Measurements from ENCODE around the gene TEX48.

TEX48 gene

DNA sequence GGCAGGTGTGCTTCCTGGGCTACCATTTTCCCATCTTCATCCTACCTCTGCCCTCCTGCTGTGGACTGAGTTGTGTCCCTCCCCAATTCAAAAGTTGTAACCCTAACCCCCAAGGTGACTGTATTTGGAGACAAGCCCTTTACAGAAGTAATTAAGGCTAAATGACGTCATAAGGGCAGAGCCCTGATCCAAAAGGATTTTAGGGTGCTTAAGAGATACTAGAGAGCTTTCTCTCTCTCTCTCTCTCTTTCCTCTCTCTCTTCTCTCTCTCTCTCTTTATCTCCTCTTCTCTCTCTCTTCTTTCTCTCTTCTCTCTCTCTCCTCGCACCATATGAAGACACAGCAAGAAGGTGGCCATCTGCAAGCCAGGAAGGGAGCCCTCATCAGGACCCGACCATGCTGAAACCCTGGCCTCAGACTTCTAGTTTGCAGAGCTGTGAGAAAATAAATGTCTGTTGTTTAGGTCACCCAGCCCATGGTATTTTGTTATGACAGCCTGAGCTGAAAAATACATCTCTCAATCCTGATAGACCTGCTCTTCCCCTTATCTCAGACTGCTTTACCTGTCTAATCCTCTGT is 36.0 kb upstream of the TEX48 start:
- TF ChIP-seq JUND (IDR thresholded peaks at IDR 0.05; ENCODE audit: low read depth) = no peak
- in situ Hi-C loops (cut with HindIII; ENCODE audit: low pct_unique_long_range_greater_than_20kb, low sequenced_read_pairs) = no loop called here
- DNase-seq (ENCODE audit: low read depth in 1 of 2, low spot score in 1 of 2) = no peak

DNA sequence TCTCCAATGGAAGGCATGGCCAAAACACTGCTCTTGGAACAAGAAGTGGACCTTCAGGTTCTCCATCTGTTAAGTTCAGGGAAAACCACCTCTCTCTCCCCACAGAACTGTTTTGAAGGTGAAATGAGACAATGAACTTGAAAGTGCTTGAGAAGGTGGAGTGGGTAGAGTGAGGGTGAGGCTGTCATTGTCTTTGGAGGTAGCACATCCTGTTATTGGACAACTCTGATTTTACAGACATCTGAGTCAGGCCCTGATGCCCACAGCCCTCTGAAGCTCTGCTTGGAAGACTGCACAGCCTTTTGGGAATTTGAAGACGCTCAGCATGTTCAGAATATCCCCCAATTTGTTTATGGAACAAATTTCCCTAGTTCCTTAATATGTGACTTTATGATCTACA is 27.6 kb upstream of the TEX48 start:
- in situ Hi-C loops (cut with HindIII; ENCODE audit: low pct_unique_long_range_greater_than_20kb, low sequenced_read_pairs) = no loop called here
- TF ChIP-seq JUND (IDR thresholded peaks at IDR 0.05; ENCODE audit: low read depth) = no peak
- DNase-seq (ENCODE audit: low read depth in 1 of 2, low spot score in 1 of 2) = peak in 1 of 2 experiments; percentile 26

DNA sequence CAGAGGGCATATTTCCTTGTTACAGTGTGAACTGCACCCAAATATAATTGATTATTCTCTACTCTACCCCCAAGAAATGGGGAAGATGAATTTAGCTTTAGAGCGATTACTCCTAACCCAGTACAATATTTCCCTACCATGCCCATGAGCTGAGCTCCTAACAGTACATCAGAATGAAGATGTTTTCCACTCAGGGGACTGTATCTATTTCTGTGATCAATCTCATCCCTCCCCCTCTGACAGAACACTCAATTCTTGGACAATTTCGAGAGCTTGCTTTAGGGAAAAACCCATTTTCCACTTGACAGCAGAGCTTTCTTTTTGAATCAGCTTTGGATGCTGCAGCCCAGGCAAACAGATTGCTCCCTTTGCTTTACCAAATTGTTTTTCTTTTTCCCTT is 24.7 kb upstream of the TEX48 start:
- no peak for DNase-seq (ENCODE audit: low read depth in 1 of 2, low spot score in 1 of 2)
- TF ChIP-seq JUND (IDR thresholded peaks at IDR 0.05; ENCODE audit: low read depth) = no peak
- in situ Hi-C loops (cut with HindIII; ENCODE audit: low pct_unique_long_range_greater_than_20kb, low sequenced_read_pairs) = no loop called here

DNA sequence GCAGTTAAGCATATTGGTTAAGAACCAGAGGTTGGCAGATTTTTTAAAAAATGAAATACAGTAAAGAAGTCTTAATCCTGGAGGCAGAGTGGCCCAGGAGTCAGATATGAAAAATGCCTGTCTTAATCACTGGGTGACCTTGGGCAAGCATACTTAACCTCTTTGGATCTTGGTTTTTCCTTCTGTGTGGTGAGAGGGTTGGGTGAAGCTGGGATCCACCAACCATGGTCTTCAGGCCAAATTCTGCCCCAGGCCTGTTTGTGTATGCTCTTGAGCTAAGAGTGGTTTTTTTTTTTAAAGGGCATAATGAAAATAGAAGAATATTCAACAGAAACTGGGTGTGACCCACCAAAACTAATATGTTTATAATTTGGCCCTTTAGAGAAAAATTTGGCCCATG is 20.0 kb upstream of the TEX48 start:
- DNase-seq (ENCODE audit: low read depth in 1 of 2, low spot score in 1 of 2) = no peak
- in situ Hi-C loops (cut with HindIII; ENCODE audit: low pct_unique_long_range_greater_than_20kb, low sequenced_read_pairs) = no loop called here
- no peak for TF ChIP-seq JUND (IDR thresholded peaks at IDR 0.05; ENCODE audit: low read depth)

DNA sequence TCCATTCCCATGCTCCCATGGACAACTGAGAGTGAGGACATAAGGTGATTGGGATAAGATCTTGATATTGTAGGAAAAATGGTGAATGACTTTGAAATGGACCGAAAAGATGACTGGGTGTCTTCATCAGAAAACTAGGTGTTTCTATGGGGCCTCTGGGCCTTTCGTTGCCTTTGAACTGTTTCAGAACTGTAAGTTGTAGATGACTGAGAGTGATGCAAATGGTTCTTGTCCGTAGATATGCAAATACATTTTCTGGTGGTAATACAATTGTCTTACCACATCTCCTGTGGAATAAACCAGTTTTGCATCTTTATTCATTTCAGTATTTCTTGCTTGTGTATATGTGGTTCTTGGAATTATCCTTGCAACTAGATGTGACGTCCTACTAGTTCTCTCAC is 16.0 kb upstream of the TEX48 start:
- no peak for TF ChIP-seq JUND (IDR thresholded peaks at IDR 0.05; ENCODE audit: low read depth)
- in situ Hi-C loops (cut with HindIII; ENCODE audit: low pct_unique_long_range_greater_than_20kb, low sequenced_read_pairs) = no loop called here
- no peak for DNase-seq (ENCODE audit: low read depth in 1 of 2, low spot score in 1 of 2)

DNA sequence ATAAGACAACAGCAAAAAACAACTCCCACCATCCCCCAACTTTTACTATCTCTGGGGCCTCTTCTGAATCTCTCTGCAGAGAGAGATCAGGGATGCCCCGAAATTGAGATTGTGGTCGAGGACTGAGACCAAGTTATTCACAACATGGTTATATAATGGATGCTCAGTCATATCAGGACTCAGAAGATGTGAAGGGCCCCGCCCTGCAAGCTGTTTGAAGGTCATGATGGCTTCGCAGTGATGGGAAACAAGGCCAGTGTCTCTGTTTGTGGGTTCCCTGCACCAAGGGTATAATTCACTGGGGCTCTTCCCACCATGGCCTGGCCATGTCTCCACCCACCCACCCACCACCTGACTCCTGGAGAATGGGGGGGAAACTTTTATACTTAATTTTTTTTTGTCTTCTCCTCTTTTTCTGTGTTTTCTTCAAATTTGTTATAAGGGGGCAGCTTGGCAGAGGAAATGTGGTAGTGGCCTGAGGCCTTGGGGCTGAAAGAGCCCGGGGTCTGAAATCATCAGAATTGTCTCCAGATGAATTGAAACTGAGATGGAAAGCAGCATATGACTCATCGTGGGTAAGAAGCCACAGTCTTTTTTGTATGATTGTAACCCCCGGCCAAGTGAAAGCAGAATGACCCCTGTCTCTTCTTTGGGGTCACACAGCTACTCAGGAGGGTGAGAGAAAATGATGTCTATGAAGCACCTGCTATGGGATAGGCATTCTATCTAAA is 15.0 kb upstream of the TEX48 start:
- TF ChIP-seq JUND (IDR thresholded peaks at IDR 0.05; ENCODE audit: low read depth) = no peak
- DNase-seq (ENCODE audit: low read depth in 1 of 2, low spot score in 1 of 2) = no peak
- in situ Hi-C loops (cut with HindIII; ENCODE audit: low pct_unique_long_range_greater_than_20kb, low sequenced_read_pairs) = no loop called here

DNA sequence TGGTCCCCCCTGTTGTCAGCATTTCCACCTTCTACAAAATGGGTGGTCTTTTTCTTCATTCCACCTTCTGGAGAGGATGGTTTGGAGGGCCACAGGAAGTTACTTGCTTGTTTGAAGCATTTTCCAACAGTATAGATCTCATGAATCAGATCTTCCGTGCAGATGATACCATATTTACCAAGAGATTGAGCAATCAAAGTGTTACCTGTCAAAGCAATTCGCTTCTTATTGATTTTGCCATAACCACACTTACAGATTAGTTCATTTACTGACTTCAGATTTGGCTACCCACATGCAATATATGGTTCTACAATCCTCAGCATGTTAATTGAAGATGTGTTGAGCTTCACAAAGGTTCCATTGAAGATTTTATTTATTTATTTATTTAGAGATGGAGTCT is 14.0 kb upstream of the TEX48 start:
- no peak for TF ChIP-seq JUND (IDR thresholded peaks at IDR 0.05; ENCODE audit: low read depth)
- in situ Hi-C loops (cut with HindIII; ENCODE audit: low pct_unique_long_range_greater_than_20kb, low sequenced_read_pairs) = no loop called here
- DNase-seq (ENCODE audit: low read depth in 1 of 2, low spot score in 1 of 2) = no peak

DNA sequence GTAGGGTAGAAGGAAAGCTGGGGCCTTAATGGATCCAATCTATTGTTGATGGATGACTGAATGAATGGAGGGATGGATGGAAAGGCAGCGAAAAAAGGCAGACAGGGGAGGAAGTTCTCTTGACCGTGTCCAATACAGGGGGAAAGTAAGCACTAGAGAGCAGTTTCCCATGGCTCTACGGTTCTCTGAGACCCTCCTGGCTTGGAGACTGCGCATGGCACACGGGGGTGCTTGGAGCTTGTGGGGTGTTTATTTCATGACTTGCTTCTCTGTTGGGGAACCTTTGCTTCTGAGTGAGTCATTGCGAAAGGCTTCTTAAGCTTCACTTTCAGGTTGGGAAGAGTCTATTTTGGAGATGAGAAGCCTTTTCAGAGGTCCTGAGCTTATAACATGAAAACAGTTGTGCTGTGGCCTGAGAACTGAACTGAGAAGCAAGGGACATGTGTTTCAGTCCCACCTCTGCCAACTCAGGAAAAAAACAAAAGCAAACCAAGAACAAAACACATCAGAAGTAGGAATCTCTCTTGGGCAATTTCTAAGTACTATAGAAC is 12.8 kb upstream of the TEX48 start:
- no peak for DNase-seq (ENCODE audit: low read depth in 1 of 2, low spot score in 1 of 2)
- no peak for TF ChIP-seq JUND (IDR thresholded peaks at IDR 0.05; ENCODE audit: low read depth)
- in situ Hi-C loops (cut with HindIII; ENCODE audit: low pct_unique_long_range_greater_than_20kb, low sequenced_read_pairs) = no loop called here

DNA sequence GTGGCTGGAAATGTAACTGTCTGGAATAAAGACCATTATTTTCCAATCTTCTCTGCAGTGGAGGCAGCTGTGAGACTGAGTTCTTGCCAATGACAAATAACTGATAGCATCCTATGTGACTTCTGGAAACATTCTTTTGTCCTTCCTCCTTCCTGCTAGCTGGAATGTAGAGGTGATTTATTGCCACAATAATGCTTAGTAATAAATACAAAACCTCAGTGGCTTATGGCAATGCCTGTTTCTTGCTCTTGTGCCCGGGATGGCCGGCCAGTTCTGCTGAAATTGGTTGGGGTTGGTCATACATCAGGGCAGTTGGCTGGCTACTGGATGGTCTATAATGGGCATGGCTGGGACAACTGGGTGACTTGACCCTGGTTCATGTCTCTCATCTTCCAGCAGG is 12.2 kb upstream of the TEX48 start:
- DNase-seq (ENCODE audit: low read depth in 1 of 2, low spot score in 1 of 2) = peak in 1 of 2 experiments; percentile 36
- TF ChIP-seq JUND (IDR thresholded peaks at IDR 0.05; ENCODE audit: low read depth) = no peak
- in situ Hi-C loops (cut with HindIII; ENCODE audit: low pct_unique_long_range_greater_than_20kb, low sequenced_read_pairs) = no loop called here

DNA sequence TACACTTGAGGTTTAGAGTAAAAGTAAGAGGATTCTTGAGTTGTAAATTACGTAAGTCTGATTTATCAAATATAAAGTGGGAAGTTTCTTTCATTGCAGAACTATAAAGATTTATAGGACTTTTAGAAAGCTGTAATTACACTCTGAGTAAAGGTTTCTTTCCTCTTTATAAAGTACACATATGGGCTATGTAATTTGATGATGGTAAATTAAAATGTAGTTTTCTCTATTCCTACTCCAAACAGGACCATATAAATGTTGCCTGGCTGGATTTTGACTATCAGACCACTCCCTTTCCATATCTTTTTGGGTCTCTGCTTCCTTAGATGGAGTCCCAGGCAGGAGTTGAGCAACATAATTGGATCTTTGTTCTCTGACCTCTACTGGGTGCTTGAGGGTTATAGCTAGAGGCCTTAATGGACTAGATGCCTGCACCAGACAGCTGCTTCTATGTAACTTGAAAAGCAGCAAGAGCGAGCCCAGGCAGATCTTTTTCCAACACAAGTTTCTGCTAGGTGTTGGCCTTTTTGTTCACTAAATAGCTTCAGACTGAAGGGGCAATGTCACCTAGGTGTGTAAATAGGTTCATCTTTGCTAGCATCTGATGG is 11.4 kb upstream of the TEX48 start:
- in situ Hi-C loops (cut with HindIII; ENCODE audit: low pct_unique_long_range_greater_than_20kb, low sequenced_read_pairs) = no loop called here

DNA sequence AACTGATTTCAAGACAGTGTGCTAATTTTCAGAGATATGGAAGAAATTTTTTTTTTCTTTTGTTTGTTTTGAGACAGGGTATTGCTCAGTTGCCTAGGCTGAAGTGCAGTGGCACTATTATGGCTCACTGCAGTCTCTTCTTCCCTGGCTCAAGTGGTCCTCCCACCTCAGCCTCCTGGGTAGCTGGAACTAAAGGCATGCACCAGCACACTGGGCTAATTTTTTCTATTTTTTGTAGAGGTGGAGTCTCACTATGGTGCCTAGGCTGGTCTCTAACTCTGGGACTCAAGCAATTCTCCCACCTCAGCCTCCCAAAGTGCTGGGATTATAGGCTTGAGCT is 9.9 kb upstream of the TEX48 start:
- no peak for DNase-seq (ENCODE audit: low read depth in 1 of 2, low spot score in 1 of 2)
- in situ Hi-C loops (cut with HindIII; ENCODE audit: low pct_unique_long_range_greater_than_20kb, low sequenced_read_pairs) = no loop called here
- TF ChIP-seq JUND (IDR thresholded peaks at IDR 0.05; ENCODE audit: low read depth) = no peak

More for the DNA sequence above, 11.4 kb upstream of the TEX48 start:
- no peak for TF ChIP-seq JUND (IDR thresholded peaks at IDR 0.05; ENCODE audit: low read depth)
- DNase-seq (ENCODE audit: low read depth in 1 of 2, low spot score in 1 of 2) = no peak

DNA sequence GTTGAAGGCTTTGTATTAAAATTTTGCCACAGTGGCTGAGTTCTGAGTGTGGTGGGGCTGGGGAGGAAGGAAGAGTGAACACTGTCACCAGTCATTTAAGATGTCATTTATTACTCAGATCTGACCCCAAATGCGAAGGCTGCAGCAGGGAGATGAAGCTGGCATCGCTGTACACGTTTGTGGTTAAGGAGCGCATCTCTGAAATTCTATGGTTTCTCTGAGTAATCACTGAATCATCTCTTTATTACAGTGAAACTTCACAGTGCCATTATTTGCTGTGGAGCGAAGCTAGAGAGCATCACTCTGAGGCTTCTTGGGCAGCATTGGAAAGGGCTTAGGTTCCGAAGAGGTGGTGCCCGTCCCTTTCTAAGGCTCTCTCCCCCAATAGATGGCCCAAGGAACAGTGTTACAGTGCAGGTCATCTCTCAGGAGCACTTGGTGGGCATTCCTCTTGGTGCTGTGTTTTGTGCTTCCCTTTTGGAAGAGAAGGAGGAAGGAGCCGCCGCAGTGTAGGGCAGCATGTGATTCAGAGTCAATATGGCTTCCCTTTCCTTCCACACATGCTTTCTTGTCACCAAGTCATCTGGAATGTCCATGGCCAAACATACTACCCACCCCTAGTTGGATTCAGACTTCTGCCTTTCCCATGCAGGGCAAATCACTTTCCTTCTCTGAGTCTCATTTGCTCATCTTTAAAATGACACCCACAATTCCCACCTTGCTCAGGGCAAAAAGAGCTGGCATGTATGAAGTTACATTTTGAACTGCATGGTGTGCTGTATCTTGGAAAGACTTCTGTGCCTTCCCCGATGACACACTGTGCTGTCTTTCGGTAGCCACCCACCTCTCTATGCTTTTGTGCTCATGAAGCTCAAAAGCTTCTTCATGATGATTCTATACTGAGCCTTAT is 9.3 kb upstream of the TEX48 start:
- DNase-seq (ENCODE audit: low read depth in 1 of 2, low spot score in 1 of 2) = no peak
- in situ Hi-C loops (cut with HindIII; ENCODE audit: low pct_unique_long_range_greater_than_20kb, low sequenced_read_pairs) = no loop called here
- no peak for TF ChIP-seq JUND (IDR thresholded peaks at IDR 0.05; ENCODE audit: low read depth)
